GM12878 (cell line): ENCODE results near the gene FAM200A.

ENCODE experiments used
- CBFB ChIP-seq: IDR thresholded peaks from 2 replicates; pipeline ENCODE4 v1.6.1; 2016; ENCODE audit warnings: antibody characterized with exemption, low read depth
- CBX5 ChIP-seq: sonication (generic); IDR thresholded peaks from 2 replicates; pipeline ENCODE4 v1.6.1; 2016; ENCODE audit warnings: low read depth, moderate library complexity, mild to moderate bottlenecking, inconsistent platforms
- CTCF ChIP-seq, 3 experiments: IDR thresholded peaks in 2 of 3; conservative IDR thresholded peaks in 1 of 3; 2 replicates each; pipeline ENCODE4 v1.5.1; 2011; ENCODE audit warnings: low read depth in 3 of 3, low read length in 3 of 3, mild to moderate bottlenecking in 3 of 3, control low read depth in 2 of 3, moderate library complexity in 2 of 3, inconsistent platforms in 1 of 3, mixed read lengths in 1 of 3; ENCODE audit not compliant: control insufficient read depth in 2 of 3, insufficient read depth in 1 of 3; ENCODE audit errors: extremely low read depth in 1 of 3
- EZH2 ChIP-seq: IDR thresholded peaks from 2 replicates; pipeline ENCODE4 v1.6.1; 2012; ENCODE audit warnings: low read depth, mild to moderate bottlenecking, control low read depth, inconsistent platforms, low read length, borderline replicate concordance; ENCODE audit not compliant: control insufficient read depth
- IRF3 ChIP-seq: fragments of 450-650 bp; IDR thresholded peaks from 2 replicates; pipeline ENCODE4 v1.6.1; 2014; ENCODE audit warnings: mild to moderate bottlenecking
- MEF2A ChIP-seq: IDR thresholded peaks from 2 replicates; pipeline ENCODE4 v1.6.1; 2011; ENCODE audit warnings: low read depth, mild to moderate bottlenecking, low read length, moderate library complexity; ENCODE audit not compliant: insufficient read depth
- POLR2A ChIP-seq: IDR thresholded peaks from 2 replicates; pipeline ENCODE4 v1.6.1; 2011; ENCODE audit warnings: low read depth, mild to moderate bottlenecking, low read length
- POLR2AphosphoS2 ChIP-seq: IDR thresholded peaks from 2 replicates; pipeline ENCODE4 v1.6.1; 2011; ENCODE audit warnings: low read depth, mild to moderate bottlenecking, low read length, improper control_type of control experiment, moderate library complexity
- SMARCA5 ChIP-seq: fragments of 450-650 bp; IDR thresholded peaks from 2 replicates; pipeline ENCODE4 v1.6.1; 2017; ENCODE audit warnings: mild to moderate bottlenecking
- STAT3 ChIP-seq: IDR thresholded peaks from 2 replicates; pipeline ENCODE4 v1.6.1; 2011; ENCODE audit warnings: low read depth, low read length, improper control_type of control experiment
- TAF1 ChIP-seq: IDR thresholded peaks from 2 replicates; pipeline ENCODE4 v1.6.1; 2011; ENCODE audit warnings: mild to moderate bottlenecking, low read depth, low read length, borderline replicate concordance
- USF2 ChIP-seq: IDR thresholded peaks from 2 replicates; pipeline ENCODE4 v1.6.1; 2011; ENCODE audit warnings: low read depth, low read length, improper control_type of control experiment, borderline replicate concordance
- ZZZ3 ChIP-seq: IDR thresholded peaks from 2 replicates; pipeline ENCODE4 v1.6.1; 2011; ENCODE audit warnings: low read depth; ENCODE audit not compliant: control insufficient read depth, insufficient read length

- TF ChIP-seq EZH2 (no peak), POLR2A (no peak), CTCF (IDR thresholded peaks at IDR 0.05 in 2 of 3, conservative IDR thresholded peaks at IDR 0.05 in 1 of 3; ENCODE audit: control insufficient read depth in 2 of 3, extremely low read depth in 1 of 3, insufficient read depth in 1 of 3, low read depth in 3 of 3, low read length in 3 of 3) (no peak), ZZZ3 (no peak), USF2 (no peak), IRF3 (no peak), CBX5 (no peak), SMARCA5 (no peak), TAF1 (no peak), MEF2A (no peak), CBFB (no peak), STAT3 (no peak), POLR2AphosphoS2 (no peak)
These were observed 24.3 kb upstream of the FAM200A start for GRCh38 chr7:99576251-99576650.
